Activated naive CD4-positive, alpha-beta T cell treated with anti-CD3 and anti-CD28 coated beads for 36 hours (primary cell): ENCODE data around the gene KIF12. TPM values are rescaled to one million over a fixed set of nuclear protein-coding genes. Genes with fewer than 3 reads are reported as not detected.
"Not testable (repeated sequence)": the region's sequence is repeated elsewhere in the genome, so short reads cannot be mapped to it uniquely, and the experiment has no call there.

Experiments used
- CTCF ChIA-PET: fragments of 350-600 bp; sonication (Branson Sonifier 250); formaldehyde crosslinking; loops from one replicate; lab custom pipeline; 2021; ENCODE audit warnings: antibody characterized with exemption; lab: Charles Lee
- DNase-seq: peaks from one replicate; pipeline ENCODE4 v3.0.0-alpha.2; 2020
- H3K27ac Mint-ChIP-seq: one replicate; pipeline ENCODE4 v1.8.0; 2021; ENCODE audit warnings: mild to moderate bottlenecking, mixed read lengths
- H3K27me3 Mint-ChIP-seq: one replicate; pipeline ENCODE4 v1.8.0; 2021; ENCODE audit warnings: low read depth, mixed read lengths
- H3K36me3 Mint-ChIP-seq: one replicate; pipeline ENCODE4 v1.8.0; 2021; ENCODE audit warnings: low read depth, mixed read lengths
- H3K4me1 Mint-ChIP-seq: one replicate; pipeline ENCODE4 v1.8.0; 2021; ENCODE audit warnings: low read depth, mixed read lengths
- H3K4me3 Mint-ChIP-seq: one replicate; pipeline ENCODE4 v1.8.0; 2021; ENCODE audit warnings: mild to moderate bottlenecking, moderate library complexity, mixed read lengths
- H3K9me3 Mint-ChIP-seq: one replicate; pipeline ENCODE4 v1.8.0; 2021; ENCODE audit warnings: mixed read lengths
- intact Hi-C: fragments of 100-400 bp; cut with micrococcal nuclease; formaldehyde crosslinking; loops from one replicate; pipeline ENCODE4 v1.15.1; 2023
- total RNA-seq, 2 experiments: library from RNA; stranded (reverse); gene quantifications; one replicate each; pipeline ENCODE4 v1.2.3, GENCODE V29; 2021

The KIF12 gene
- total RNA-seq, 2 experiments from 2014 or later: not detected

GRCh38 chr9:114051706-114052105 lies 47.4 kb downstream of the KIF12 start:
- Mint-ChIP-seq H3K9me3 (no peaks in the 10 kb centered on the region), H3K36me3 (no peaks in the 10 kb centered on the region), H3K4me1 (no peaks in the 10 kb centered on the region), H3K27me3 (no peaks in the 10 kb centered on the region), H3K4me3 (no peak overlapping the region), H3K27ac (no peak overlapping the region)
- no peak for DNase-seq
- intact Hi-C loops: no loop called here
- CTCF ChIA-PET: no interaction called here

DNA sequence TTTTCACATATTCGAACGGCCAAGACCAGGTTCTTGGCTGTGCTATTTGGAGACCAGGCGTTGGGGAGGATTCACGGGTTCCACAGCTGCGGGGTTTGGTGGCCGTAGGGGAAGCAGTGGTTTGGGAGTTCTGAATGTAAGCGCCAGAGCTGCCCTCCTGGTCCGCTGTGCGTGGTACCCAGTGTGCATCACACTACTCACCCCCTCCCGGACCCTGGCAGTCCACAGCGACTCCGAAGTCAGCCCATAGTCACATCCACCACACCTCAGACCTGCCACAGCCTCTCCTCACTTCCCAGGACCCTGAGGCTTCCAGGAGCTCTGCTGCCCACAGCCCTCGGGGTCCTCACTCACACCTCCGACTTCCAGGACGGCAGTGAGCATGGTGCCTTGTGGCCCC lies 47.8 kb downstream of the KIF12 start:
- peaks cover 2% of the 10 kb centered on the region for H3K27me3 Mint-ChIP-seq
- H3K4me1 Mint-ChIP-seq: no peaks in the 10 kb centered on the region
- DNase-seq: no peak
- no peaks in the 10 kb centered on the region for H3K9me3 Mint-ChIP-seq
- intact Hi-C loops: no loop called here
- no peak overlapping the region for H3K4me3 Mint-ChIP-seq
- H3K36me3 Mint-ChIP-seq: no peaks in the 10 kb centered on the region
- CTCF ChIA-PET: no interaction called here
- H3K27ac Mint-ChIP-seq: no peak overlapping the region

DNA sequence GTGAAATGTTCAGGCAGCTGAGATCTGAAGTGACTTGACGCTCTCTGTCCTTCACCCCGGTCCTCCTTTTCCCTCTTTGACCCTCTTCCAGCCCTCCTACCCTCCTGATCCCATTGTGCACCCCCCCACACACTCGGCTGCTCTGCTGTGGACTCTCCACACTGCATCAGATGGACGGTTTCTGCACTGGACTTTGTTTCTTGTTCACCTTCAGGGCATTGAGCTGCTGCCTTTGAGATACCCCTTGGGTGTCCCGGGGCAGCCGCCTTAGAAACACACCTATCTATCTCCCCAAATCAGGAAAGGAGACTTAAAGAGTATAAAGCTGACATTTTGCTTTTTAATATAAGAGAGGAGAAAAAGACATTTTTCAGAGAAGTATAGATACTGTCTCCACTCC lies 48.4 kb downstream of the KIF12 start:
- Mint-ChIP-seq H3K4me3 (no peak overlapping the region), H3K9me3 (no peaks in the 10 kb centered on the region), H3K4me1 (no peaks in the 10 kb centered on the region), H3K27ac (no peak overlapping the region), H3K27me3 (peaks cover 2% of the 10 kb centered on the region), H3K36me3 (no peaks in the 10 kb centered on the region)
- no peak for DNase-seq
- intact Hi-C loops: no loop called here
- CTCF ChIA-PET: interaction anchor here (0.5 kb wide), 1 partner anchor 224 kb away, joined by 3 read pairs; no protein-coding TSS in a partner anchor

- peaks cover 2% of the 10 kb centered on the region for H3K27me3 Mint-ChIP-seq
Observed at GRCh38 chr9:114050226-114050568, 48.9 kb downstream of the KIF12 start.

GRCh38 chr9:114049441-114050225 lies 49.5 kb downstream of the KIF12 start:
- Mint-ChIP-seq H3K36me3 (no peaks in the 10 kb centered on the region), H3K27ac (no peak overlapping the region), H3K27me3 (peaks cover 2% of the 10 kb centered on the region), H3K9me3 (no peaks in the 10 kb centered on the region), H3K4me3 (no peak overlapping the region), H3K4me1 (no peaks in the 10 kb centered on the region)
- DNase-seq: no peak
- intact Hi-C loops: no loop called here
- CTCF ChIA-PET: no interaction called here

More at GRCh38 chr9:114050226-114050568, 48.9 kb downstream of the KIF12 start:
- intact Hi-C loops: no loop called here
- H3K4me1 Mint-ChIP-seq: no peaks in the 10 kb centered on the region
- no peaks in the 10 kb centered on the region for H3K9me3 Mint-ChIP-seq
- CTCF ChIA-PET: no interaction called here
- no peak overlapping the region for H3K27ac Mint-ChIP-seq
- no peak for DNase-seq
- no peak overlapping the region for H3K4me3 Mint-ChIP-seq
- H3K36me3 Mint-ChIP-seq: no peaks in the 10 kb centered on the region

DNA sequence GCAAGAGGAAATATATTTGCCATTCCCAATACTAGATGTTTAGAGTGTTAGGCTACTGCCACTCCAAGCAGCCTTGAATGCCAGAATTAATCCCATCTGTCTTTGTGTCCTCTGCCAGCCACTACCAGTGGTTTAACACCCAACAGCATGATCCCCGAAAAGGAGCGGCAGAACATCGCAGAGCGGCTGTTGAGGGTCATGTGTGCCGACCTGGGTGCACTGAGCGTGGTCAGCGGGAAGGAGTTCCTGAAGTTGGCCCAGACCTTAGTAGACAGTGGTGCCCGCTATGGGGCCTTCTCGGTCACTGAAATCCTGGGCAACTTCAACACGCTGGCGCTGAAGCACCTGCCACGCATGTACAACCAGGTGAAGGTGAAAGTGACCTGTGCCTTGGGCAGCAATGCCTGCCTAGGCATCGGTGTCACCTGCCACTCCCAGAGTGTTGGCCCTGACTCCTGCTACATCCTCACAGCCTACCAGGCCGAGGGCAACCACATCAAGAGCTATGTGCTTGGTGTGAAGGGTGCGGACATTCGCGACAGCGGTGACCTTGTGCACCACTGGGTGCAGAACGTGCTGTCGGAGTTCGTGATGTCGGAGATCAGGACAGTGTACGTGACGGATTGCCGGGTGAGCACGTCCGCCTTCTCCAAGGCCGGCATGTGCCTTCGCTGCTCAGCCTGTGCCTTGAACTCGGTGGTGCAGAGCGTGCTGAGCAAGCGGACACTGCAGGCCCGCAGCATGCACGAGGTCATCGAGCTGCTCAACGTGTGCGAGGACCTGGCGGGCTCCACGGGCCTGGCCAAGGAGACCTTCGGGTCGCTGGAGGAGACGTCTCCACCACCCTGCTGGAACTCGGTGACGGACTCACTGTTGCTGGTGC lies 50.3 kb downstream of the KIF12 start:
- Mint-ChIP-seq H3K4me3 (no peak overlapping the region), H3K27ac (no peak overlapping the region), H3K36me3 (no peaks in the 10 kb centered on the region), H3K9me3 (no peaks in the 10 kb centered on the region), H3K27me3 (peaks cover 2% of the 10 kb centered on the region), H3K4me1 (no peaks in the 10 kb centered on the region)
- no peak for DNase-seq
- CTCF ChIA-PET: no interaction called here
- intact Hi-C loops: no loop called here

DNA sequence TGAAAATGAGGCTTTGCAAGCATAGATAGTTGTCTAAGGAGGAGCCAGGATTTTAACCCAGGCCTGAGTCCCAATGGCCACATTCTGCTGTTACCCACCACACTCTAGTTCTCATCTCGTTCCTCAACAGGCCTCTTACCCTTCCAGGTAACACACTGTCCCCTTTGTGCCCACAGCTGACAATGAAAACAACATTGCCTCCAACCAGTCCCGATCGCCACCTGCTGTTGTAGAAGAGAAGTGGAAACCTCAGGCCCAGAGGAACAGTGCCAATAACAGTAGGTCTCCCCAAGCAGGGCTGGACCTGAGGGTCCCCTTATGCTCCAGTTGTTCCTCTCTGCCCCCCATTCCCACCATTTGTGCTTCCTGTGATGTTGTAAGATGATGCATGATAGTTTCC lies 51.4 kb downstream of the KIF12 start:
- intact Hi-C loops: no loop called here
- no peak for DNase-seq
- Mint-ChIP-seq H3K4me1 (no peaks in the 10 kb centered on the region), H3K27ac (no peak overlapping the region), H3K4me3 (no peak overlapping the region), H3K27me3 (peaks cover 2% of the 10 kb centered on the region), H3K36me3 (no peaks in the 10 kb centered on the region), H3K9me3 (no peaks in the 10 kb centered on the region)
- CTCF ChIA-PET: no interaction called here

DNA sequence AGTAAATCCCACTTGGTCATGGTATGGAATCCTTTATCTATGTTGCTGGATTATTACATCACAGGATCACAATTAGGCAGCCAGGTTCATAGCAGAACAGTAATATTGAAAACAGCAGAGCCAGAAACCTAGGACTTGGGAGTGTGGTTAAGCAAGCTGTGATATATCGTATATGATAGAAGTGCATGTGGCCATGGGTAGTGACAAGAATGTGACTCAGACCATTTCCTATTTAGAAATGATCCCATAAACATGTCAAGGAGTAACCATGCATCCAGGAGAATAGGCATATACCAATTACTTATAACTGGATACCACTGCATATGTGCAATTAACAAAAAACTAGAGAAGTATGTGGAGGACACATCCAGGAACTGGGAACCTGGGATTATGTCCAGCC lies 52.2 kb downstream of the KIF12 start:
- Mint-ChIP-seq H3K4me3 (no peak overlapping the region), H3K27ac (no peak overlapping the region), H3K9me3 (no peaks in the 10 kb centered on the region), H3K27me3 (peaks cover 2% of the 10 kb centered on the region), H3K4me1 (no peaks in the 10 kb centered on the region), H3K36me3 (no peaks in the 10 kb centered on the region)
- CTCF ChIA-PET: no interaction called here
- intact Hi-C loops: no loop called here
- DNase-seq: no peak

GRCh38 chr9:114046237-114046755 lies 52.8 kb downstream of the KIF12 start:
- H3K4me1 Mint-ChIP-seq: no peaks in the 10 kb centered on the region
- CTCF ChIA-PET: no interaction called here

DNA sequence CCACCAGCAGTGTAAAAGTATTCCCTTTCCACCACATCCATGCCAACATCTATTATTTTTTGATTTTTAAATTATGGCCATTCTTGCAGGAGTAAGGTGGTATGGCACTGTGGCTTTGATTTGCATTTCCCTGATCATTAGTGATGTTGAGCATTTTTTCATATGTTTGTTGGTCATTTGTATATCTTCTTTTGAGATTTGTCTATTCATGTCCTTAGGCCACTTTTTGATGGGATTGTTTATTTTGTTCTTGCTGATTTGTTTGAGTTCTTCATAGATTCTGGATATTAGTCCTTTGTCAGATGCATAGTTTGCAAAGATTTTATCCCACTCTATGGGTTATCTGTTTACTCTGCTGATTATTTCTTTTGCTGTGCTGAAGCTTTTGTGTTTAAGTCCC lies 55.4 kb downstream of the KIF12 start:
- H3K36me3 Mint-ChIP-seq, H3K9me3 Mint-ChIP-seq, CTCF ChIA-PET, intact Hi-C loops, H3K27me3 Mint-ChIP-seq, DNase-seq, H3K4me1 Mint-ChIP-seq, H3K4me3 Mint-ChIP-seq, H3K27ac Mint-ChIP-seq: not testable (repeated sequence)

More at GRCh38 chr9:114046237-114046755, 52.8 kb downstream of the KIF12 start:
- Mint-ChIP-seq H3K27me3 (peaks cover 2% of the 10 kb centered on the region), H3K27ac (no peak overlapping the region), H3K4me3 (no peak overlapping the region), H3K9me3 (no peaks in the 10 kb centered on the region), H3K36me3 (no peaks in the 10 kb centered on the region)
- no peak for DNase-seq
- intact Hi-C loops: no loop called here
